SK-N-MC (cell line): ENCODE results near the gene TLK1.

Source experiments
- EZH2 ChIP-seq: fragments of 200-600 bp; sonication (generic); IDR thresholded peaks from one replicate; pipeline ENCODE4 v1.6.1; 2017; ENCODE audit warnings: antibody characterized with exemption
- POLR2AphosphoS5 ChIP-seq: IDR thresholded peaks from 2 replicates; pipeline ENCODE4 v1.6.1; 2012; ENCODE audit warnings: mild to moderate bottlenecking, low read depth, low read length, borderline replicate concordance

DNA sequence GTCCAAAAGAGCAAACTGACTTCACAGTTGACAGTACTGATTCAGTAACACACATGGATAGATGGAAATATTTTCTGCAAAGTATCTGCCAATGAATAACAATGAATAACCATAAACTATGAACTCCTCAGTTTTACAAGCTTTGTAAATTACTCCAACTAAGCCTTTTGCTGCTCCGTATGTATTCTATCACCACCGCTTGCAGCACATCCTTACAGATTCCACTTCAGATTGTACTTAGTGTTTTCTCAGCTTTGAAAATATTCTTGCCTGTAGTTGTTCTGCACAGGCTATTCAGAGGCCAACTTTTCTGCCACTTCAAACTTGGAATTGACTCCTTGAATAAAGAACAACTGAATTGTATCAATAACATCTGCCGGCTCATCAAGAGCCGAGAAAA, 36.2 kb downstream of the TLK1 start:
- TF ChIP-seq EZH2 (no peak), POLR2AphosphoS5 (no peak)
